NCI-H526 (cell line): ENCODE data around the gene KRT6C.
"Not testable (repeated sequence)": the region's sequence is repeated elsewhere in the genome, so short reads cannot be mapped to it uniquely, and the experiment has no call there.

Experiments used
- DNase-seq, 2 experiments: peaks; one replicate each; lab custom pipeline; 2025; lab: John Stamatoyannopoulos, UW

KRT6C gene

DNA sequence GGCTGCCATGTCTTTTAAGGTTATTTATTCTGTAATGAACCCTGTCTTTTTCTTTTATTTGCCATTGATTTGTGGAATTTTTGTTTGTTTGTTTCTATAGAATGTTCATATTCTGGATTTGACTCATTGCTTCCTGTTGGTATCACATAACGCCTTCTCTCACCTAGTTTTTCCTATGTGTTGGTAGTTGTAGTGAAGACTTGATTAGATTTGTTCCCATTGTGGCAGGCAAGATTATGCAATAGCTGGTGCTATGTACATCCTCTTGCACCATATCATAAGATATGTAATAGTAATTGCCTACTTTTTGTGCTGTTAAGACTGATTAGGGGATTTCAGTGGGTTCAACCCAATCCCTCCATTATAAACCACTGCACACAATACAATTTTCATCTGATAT lies 17.8 kb downstream of the KRT6C start:
- DNase-seq = no peak

DNA sequence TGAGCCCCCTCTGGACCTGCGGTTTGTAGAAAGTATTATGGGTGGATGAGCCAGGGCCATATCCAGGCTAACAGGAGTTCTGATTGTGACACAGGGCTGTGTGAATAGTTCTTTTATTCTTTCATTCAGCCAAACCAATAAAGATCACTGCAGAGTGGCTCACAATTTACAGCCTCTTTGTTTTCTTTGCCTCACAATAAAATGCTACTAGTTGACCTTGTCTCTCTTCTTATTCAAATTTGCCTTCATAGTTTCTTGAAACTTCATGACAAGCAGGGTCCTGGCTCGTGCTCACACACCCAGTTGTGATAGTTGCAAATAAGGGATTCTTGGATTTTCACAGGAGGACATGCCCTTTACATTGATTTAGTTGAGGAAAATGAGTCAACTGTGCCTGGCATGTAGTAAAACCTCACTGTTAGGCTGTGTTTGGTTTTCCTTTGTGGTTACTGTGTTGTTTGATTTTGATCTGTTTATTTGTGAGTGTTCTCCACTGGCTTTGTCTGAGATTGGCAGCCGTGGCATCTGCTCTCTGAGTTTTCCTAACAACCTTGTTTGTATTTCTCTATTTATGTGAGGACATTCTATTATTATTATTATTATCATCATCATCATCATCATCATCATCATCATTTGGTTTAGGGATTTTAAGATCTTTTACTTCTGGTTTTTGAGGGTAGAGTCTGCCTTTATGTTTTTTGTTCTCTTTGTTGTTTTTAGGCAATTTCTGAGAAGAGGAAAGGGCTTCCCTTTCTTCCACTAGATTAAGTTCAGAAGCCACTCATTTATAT lies 19.0 kb downstream of the KRT6C start:
- no peak for DNase-seq

DNA sequence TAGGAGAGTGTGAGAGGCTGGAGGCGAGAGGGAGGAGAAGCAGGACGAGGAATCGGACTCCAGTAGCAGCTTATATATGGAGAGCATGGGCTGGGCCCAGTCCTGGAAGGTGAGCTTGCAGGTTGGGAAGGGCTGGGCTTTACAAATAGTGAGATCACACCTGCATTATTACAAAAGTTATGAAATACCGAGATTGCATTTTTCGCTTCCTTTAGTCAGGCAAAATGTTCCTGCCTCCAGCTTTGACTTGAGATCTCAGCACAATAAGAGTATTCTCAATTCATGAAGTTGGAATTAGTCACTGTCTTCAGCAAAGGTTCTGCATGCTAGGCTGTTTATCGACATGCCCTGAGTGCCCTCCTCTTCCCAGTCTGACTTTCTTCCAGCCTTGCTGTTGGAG lies 21.5 kb downstream of the KRT6C start, which contains the start of gene KRT6B:
Gene KRT6B (minus strand): TSS at position 46 of the 400 bp plus-strand sequence. CDS start 68 bp downstream, outside the sequence.
- no peak for DNase-seq

DNA sequence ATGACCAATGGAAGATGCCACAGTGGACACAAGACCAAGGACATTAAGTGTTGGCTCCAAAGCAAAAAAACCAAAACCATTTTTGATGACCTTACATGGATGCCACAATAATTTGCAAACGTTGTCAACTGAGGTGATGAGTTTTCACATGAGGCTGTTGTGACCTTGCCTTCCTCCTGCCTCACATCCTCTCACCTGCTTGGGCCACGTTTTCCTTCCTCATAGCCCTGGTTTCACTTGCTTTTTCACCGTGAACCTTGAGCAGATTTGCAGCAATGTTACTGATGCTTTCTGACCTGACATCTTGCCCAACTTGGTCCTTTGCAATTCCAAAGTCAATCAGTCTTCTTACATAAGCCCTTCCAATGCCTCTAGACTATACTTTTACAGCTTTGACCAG lies 25.4 kb downstream of the KRT6C start:
- no peak for DNase-seq

DNA sequence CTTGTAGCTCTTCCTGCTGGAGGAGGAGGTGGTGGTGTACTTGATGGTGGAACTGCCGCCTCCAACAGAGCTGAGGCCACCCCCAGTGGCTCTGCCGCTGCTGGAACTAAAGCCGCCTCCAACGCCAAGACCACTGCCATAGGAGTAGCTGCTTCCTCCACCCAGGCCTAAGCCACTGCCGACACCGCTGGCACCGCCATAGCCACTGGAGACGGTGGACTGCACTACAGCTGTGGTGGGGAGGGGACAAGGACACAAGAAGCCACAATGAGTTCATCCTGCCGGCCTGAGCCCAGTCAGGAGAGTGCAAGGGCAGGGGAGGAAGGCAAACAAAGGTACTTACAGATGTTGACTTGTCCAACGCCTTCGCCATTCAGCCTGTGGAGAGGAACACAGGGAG lies 26.4 kb downstream of the KRT6C start:
- not testable (repeated sequence) for DNase-seq

DNA sequence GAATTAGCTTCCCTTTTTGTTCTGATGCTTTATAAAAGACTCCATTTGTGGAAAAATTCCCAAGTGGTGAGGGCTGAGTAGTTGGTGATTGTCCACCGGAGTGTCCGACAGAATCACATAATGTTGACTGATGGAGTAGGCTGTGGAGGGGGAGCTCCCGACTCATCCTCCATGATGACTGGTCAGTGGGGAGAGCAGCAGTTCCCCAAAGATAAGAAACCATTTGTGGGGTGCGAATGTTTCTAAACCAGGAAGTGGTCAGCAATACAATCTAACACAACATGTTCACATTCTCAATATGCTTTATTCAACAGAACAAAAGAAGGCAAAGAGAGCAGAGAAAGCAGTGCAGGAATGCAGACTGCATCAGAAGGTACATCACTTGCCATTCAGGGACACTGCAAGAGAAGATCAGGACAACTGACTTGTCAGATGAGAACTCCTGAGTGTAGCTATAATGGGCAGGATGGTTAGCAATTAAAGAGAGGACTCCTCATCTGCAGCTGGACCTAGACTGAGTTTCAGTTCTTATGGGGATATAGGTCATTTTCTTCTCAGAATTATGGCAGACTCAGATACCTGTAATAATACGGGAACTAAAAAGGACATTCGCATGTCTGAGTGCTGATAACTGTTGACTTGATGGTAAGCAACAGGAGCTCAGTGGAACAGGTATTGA lies 27.1 kb downstream of the KRT6C start:
- no peak for DNase-seq

DNA sequence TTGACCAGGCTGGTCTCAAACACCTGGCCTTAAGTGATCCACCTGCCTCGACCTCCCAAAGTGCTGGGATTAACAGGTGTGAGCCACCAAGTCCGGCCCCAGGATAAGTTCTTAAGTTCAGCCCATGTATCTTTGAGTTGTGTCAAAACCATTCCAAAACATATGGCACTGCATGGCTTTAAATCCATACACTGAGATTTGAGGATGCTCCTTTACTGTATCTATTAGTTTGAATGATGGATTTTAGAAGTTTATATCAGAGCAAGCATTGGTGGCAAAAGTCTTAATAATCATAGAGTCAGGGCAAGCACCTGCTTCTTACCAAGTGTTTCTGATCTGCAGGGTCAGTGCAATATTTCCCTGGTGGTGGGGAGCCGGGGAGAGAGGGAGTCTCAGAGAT lies 27.7 kb downstream of the KRT6C start:
- no peak for DNase-seq

DNA sequence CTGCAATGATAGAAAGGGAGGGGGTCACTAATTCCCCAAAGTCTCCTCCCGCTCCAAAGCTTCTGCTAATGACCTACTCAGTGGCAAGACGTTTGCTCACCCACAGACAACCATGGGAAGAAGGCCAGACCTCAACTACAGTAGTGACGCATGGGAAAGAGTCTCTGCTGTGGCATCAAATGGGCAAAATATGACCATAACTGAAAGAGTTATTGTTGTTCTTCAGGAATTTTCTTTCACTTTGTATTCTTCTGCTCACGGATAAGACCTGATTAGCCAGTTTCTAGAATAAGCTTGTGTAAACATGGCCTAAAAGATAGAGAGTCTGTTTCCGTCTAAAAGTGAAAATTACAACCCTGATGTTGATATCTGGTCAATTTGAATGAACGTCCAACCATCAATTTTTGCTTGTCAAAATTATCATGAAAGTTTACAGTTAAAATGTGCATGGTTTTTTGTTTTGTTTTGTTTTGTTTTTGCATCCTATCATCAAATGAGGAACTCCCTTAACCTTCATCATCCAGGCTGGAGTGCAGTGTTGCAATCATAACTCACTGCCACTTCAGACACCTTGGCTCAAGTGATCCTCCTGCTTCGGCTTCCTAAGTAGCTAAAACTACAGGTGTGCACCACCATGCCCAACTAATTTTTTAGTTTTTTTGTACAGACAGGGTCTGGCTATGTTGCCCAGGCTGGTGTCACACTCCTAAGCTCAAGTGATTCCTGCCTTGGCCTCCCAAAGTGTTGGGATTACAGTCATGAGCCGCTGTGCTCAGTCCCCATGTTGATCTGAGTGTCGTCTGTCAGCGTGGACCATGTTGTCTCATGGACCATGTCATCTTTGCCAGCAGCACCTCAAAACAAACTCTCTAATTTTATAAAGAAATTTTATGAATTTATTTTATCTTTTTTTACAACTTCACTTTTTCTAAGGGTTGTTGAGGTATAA lies 28.7 kb downstream of the KRT6C start:
- no peak for DNase-seq

DNA sequence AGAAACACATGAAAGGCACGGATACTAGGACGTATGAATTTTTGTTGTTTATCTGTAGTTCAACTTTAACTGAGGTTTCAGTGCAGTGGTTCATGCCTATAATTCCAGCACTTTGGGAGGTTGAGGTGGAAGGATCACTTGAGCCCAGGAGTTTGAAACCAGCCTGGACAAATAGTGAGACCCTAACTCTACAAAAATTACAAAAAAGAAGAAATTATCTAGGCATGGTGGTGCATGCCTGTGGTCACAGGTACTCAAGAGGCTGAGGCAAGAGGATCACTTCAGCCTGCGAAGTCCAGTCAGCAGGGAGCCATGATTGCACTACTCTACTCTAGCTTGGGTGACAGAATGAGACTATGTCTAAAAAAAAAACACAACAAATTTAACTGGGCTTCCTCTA lies 29.6 kb downstream of the KRT6C start:
- no peak for DNase-seq

DNA sequence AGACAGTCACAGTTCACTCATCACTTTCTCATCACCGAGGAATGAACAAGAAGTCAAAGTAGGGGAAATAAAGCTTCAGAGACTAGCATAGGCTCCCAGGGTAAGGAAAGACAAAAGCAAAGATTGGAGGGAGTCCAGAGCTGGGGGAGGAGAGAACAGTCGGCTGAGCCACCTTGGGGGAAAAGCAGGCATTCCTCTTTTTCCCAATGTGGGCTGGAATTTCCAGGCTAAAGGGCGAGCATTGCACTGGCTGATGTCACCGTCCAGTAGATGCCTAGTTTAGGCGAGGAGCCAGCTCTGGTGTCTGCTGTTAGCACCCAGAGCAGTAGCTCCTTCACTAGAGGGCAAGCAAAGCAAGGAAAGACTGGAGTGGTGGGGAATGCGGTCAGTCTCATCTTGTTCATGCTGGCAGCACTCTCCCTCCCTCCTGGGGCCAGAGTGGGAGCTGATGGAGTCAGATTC lies 31.0 kb downstream of the KRT6C start:
- no peak for DNase-seq

DNA sequence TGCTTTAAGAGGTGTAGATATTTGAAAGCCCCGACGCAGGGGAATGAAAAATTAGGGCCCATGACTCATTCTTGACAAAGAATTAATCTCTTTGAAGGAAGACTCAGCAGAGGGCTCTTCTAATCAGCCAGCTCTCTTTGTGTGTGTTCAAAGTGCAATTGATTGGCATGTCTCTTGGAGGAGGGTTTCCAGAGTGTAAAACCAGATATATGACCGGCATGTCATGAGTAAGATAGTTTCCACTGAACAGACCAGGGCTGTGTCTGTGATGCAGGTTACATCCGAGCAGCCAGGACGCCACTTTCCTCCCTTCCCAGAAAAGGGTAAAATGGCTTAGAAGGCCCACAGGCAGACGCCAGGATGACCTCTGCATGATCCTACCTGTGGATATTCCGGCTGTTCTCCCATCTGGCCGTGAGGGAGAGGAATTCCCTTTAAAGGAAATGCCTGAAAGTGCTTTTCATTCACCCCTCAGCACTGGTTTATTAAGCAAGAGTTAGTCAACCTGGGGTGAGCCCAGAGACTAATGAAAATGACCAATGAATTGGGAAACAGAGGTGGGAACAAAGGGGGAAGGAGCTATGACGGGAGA lies 32.2 kb downstream of the KRT6C start:
- no peak for DNase-seq

DNA sequence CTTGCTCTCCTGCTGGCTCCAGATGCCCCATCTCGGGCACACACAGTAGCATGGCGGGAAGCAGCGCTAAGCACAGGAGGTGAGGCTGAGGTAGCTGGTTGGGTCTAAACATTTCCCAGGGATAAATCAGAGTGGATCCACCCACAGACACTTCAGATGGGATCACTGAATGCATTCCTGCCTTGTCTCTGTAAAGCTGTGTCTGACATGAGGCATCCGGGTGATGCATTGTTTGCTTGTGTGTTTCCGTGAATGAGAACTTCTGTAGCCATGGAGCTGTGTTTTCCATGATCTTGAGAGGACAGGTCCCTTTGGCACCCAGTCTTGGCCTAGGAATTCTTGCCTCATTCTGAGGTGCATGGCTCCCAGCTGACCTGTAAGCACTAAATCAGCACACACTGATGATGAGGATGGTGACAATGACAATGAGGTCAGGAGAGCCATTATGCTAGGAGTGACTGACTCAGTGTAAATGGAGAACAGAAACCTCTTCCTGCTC lies 32.7 kb downstream of the KRT6C start:
- no peak for DNase-seq

DNA sequence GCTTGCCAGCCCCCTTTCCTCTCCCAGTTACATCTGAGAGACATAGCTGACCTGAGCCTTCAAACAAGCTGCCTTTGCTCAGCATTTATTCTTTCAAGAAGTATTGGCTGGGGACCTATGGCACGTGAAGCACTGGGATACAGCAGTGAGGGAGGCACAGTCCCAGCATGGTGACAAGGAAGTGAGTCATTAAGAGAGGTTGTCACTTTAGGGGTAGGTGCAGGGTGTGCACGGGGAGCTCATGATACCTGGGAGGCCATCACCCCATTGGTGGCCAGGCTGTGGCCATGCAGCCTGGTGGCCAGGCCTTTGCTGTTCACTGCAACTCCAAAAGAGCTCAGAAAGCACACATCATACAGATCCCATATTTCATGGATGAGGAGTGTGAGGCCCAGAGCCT lies 33.8 kb downstream of the KRT6C start:
- no peak for DNase-seq

DNA sequence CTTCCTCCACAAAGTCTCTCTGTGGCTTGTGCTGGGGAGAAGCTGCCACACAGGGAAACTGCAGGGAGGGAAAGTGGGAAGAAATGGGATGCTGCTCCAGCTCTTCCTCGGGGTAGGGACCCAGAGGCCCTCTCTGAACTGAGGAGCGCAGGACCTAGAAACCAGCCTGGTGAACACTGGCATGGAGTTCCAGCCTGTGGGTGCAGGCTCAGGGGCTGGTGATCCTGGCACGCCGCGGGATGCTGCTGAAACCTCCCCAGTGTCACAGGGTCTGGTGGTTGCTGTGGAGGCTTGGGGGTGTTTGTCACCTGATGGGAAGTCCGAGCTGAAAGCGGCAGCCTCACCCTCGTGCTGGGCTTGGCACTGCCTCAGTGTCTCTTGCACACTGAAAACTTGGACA lies 34.2 kb downstream of the KRT6C start:
- DNase-seq = no peak

DNA sequence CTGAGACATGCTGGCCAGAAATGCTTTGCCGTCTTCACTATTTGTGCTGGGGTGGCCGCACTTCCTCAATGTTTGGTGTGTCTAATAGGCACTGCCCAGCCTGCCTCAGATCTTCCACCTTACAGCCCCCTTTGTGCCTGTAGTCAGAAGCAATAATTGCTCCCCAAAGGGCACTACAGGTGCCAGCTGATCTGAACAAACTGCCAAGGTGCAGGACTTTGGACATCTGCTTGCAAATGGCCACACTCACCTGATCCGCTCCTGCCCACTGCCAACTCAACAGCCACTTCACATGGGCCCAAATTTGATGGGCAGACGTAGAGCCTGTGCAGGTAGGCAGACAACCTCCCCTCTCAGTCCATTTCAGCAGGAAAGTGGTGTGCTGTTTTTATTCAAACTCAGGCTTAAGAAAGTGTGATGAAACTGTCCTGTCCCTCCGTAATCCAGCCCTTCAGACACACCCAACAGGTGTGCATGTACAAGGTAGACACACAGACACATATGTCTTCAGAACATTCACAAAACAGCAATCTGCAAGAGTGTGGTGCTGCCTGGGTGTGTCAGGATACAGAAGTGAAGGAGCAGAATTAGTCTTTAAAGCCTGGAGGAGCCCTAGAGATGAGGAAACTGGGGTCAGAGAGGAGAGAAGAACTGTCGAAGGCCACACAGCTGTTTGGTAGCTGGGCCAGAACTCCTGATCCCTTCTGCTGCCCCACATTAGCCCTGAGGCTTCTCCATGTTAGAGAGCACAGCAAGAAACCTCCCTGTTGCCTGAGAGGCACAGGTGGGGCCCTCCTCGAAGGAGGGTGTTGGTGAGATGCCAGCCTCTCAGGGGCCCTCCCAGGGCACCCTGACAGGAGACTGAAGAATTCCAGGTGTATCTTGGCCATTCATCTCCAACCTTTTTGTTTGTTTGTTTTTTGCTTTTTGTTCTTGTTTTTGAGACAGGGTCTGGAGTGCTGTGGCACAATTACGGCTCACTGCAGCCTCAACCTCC lies 35.0 kb downstream of the KRT6C start:
- DNase-seq = no peak

DNA sequence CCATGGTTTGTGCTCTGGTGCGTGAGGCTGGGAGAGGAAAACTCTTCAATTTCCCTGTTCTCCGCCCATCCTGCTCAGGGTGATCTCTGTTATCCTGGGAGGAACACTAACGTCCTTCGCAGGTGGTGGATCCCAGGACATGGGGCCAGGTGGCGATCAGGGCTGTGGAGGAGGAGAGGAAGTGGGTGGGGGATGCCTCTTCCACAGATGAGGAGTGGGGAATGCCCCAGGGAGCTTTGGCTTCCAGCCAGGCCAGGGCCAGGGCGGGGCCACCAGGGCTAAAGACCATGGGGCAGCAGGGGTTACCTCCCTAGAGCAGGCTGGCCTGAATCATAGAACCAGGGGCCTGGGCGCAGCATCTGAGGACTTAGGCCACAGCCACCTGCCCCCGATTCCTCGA lies 36.1 kb downstream of the KRT6C start:
- DNase-seq = no peak

DNA sequence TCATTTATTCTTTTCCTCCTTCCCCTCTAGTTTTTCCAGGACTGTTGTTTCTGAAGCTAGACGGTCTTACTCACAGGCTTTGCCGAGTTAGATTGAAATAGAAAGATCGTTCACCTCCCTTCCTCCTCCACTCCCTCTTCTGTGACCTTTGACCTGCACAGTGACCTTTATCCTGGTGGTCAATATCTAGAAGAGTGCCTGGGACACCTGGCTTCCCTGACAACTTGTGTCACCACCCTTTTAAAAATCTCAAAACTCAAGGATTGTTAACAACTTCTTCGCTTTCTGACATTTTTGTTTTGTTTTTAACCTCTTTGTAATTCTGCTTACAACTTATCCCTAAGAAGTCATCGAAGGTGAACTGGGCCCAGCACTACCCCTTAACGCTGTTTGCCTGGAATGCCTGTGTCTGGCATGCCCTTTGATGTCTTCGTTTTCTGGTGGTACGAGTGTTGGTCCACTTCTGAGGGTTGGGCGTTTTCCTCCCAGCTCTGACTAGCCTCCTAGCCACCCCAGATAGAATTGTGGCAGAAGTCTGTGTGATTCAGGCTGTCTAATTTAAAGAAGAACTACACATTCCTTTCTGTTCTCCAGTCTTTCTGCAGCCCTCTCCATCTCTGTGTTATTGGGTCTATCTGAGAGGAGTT lies 36.7 kb downstream of the KRT6C start:
- no peak for DNase-seq

DNA sequence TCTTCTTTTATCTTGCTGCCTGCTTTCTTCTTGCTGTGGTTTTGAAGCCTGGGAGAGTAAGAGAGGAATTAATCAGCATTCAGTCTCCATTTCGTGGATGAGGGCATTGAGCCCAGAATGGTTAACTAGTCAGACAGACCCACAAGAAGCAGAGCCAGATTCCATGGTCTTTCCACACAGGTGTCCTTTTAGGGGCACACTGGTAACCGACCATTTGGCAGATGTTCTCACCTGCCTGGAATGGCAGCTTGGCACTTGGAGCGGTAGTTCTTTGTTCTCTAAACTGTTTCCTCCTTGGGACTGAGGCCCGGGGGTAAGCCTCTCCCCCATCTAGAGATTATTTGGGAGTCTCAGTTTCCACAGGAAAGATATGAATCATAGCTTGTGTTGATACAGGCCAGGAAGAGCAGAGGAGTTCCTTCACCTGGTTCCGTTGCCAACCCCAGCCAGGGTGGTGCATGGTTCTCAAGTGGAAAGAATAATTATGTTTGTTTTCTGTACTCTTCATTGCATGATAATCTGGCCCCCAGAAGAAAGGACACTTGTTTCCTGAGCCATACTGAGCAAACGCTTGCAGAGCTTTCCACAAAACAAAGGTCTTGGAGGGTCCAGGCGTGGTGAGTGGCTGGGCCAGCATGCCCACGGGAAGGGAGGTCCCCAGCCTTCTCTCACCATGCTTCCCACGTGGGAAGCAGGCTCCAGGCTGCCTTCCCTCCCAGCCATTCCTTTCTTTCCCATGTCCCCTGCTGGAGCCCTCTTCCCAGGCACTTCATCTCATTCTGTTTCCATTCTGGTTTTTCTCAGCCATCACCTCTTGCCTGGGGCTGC lies 37.4 kb downstream of the KRT6C start:
- DNase-seq = no peak

DNA sequence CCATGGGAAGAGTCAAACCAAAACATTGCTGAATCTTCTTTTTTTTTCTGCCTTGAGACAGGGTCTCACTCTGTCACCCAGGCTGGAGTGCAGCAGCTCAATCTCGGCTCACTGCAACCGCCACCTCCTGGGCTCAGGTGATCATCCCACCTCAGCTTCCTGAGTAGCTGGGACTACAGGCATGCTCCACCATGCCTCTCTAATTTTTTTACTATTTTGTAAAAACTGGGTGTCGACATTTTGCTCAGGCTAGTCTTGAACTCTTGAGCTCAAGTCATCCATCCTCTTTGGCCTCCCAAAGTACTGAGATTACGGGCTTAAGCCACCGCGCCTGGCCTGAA lies 38.0 kb downstream of the KRT6C start:
- DNase-seq = no peak
